Smooth muscle cell (in vitro differentiated cells): ENCODE results near the gene SIPA1L3. TPM values are rescaled to one million over a fixed set of nuclear protein-coding genes. Genes with fewer than 3 reads are reported as not detected.

Source experiments
- DNase-seq: peaks from one replicate; lab custom pipeline; 2025; ENCODE audit not compliant: unreplicated experiment; lab: John Stamatoyannopoulos, UW
- H2AFZ ChIP-seq: fragments of 200-600 bp; sonication (generic); 2 replicates; pipeline ENCODE4 v1.6.0; 2016; ENCODE audit warnings: antibody characterized with exemption, low read depth, mild to moderate bottlenecking
- H3F3A ChIP-seq: fragments of 200-600 bp; sonication (generic); 2 replicates; pipeline ENCODE4 v1.6.0; 2017; ENCODE audit warnings: antibody characterized with exemption, low read depth
- H3K27ac ChIP-seq: fragments of 200-600 bp; sonication (generic); 2 replicates; pipeline ENCODE4 v1.5.1; 2016; ENCODE audit warnings: low read depth, mild to moderate bottlenecking
- H3K27me3 ChIP-seq: fragments of 200-600 bp; sonication (generic); 2 replicates; pipeline ENCODE4 v1.6.1; 2016; ENCODE audit warnings: low read depth, mild to moderate bottlenecking
- H3K36me3 ChIP-seq: fragments of 200-600 bp; sonication (generic); 2 replicates; pipeline ENCODE4 v1.5.1; 2016; ENCODE audit warnings: low read depth
- H3K4me1 ChIP-seq: fragments of 200-600 bp; sonication (generic); 2 replicates; pipeline ENCODE4 v1.5.1; 2016; ENCODE audit warnings: low read depth
- H3K4me2 ChIP-seq: fragments of 200-600 bp; sonication (generic); 2 replicates; pipeline ENCODE4 v1.6.0; 2016; ENCODE audit warnings: mild to moderate bottlenecking
- H3K4me3 ChIP-seq: fragments of 200-600 bp; sonication (generic); 2 replicates; pipeline ENCODE4 v1.5.1; 2016; ENCODE audit warnings: mild to moderate bottlenecking
- H3K79me2 ChIP-seq: fragments of 200-600 bp; sonication (generic); 2 replicates; pipeline ENCODE4 v1.6.0; 2016; ENCODE audit warnings: low read depth, mild to moderate bottlenecking
- H3K9ac ChIP-seq: fragments of 200-600 bp; sonication (generic); 2 replicates; pipeline ENCODE4 v1.6.0; 2016; ENCODE audit warnings: low read depth
- H3K9me3 ChIP-seq: fragments of 200-600 bp; sonication (generic); replicated peaks from 2 replicates; pipeline ENCODE4 v1.5.1; 2016; ENCODE audit warnings: low read depth
- H4K20me1 ChIP-seq: fragments of 200-600 bp; sonication (generic); 2 replicates; pipeline ENCODE4 v1.6.0; 2016; ENCODE audit warnings: low read depth
- WGBS: methylation state at CpG from one replicate; pipeline ENCODE4 v1.1.7; 2016; ENCODE audit warnings: low lambda C conversion rate; 5-methylcytosine and 5-hydroxymethylcytosine counted together
- polyA plus RNA-seq: library from polyadenylated mRNA; unstranded; fragments of >200 nt; fragmentation: Nextera tagmentation; extraction: Ambion mirVana; gene quantifications from 2 replicates; pipeline ENCODE4 v1.2.1, GENCODE V29; 2016
- total RNA-seq: library from RNA; depleted of rRNA; stranded (reverse); fragments of >200 nt; gene quantifications from 2 replicates; pipeline ENCODE4 v1.2.3, GENCODE V29; 2014
- TF ChIP-seq, protein P1 (sequence below): fragments of 200-600 bp; sonication (generic); IDR thresholded peaks from 2 replicates; pipeline ENCODE4 v1.5.1; 2017; ENCODE audit warnings: borderline replicate concordance, mild to moderate bottlenecking, antibody characterized with exemption; ENCODE audit not compliant: insufficient read depth, poor library complexity, severe bottlenecking

Gene SIPA1L3
- total and polyA plus RNA-seq, 2 experiments from 2014 or later: 6.5 to 7.6 TPM

DNA sequence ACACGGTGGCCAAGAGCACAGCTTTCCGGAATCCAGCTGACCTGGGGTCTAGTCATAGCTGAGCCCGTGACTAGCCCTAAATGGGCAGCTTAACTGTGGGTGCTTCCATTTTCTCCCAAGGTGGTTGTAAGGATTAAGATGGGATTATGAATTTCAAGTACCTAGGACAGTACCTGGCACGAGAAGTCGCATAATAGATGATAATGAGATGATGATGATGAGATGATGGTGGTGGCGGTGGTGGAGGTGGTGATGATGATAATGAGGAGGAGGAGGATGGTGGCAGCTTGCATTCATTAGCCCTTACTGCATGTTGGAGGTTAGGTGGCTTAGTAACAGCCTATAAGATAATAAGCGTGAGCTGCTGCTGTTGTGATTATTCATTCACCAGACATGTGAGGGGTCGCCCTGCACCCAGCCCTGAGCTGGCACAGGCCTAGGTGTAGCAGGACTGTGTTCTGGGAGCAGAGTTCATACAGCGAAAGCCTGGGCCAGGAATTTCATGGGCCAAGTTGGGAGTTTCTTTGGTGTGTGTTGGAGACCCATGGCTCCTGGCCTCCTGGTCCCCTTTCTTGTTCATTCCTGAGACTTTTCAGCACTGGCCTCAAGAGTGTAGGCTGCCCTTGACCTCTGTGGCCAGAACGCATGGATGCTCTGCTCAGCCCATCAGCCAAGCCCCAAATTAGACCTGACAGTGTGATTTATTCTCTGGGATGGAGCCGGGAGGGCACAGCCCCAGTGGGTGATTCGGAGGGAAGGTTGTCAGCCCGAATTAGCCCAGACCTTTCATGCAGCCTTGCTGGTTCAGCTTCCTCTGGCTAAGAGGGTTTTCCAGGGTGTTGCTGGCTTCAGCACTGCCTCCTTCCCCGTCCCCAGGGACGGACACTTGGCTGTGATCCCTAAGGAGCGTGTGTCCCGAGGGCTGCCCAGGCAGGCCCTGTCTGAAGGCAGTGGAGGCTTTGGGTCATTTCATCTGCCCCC, 128.8 kb downstream of the SIPA1L3 start:
- TF ChIP-seq, protein P1, sequence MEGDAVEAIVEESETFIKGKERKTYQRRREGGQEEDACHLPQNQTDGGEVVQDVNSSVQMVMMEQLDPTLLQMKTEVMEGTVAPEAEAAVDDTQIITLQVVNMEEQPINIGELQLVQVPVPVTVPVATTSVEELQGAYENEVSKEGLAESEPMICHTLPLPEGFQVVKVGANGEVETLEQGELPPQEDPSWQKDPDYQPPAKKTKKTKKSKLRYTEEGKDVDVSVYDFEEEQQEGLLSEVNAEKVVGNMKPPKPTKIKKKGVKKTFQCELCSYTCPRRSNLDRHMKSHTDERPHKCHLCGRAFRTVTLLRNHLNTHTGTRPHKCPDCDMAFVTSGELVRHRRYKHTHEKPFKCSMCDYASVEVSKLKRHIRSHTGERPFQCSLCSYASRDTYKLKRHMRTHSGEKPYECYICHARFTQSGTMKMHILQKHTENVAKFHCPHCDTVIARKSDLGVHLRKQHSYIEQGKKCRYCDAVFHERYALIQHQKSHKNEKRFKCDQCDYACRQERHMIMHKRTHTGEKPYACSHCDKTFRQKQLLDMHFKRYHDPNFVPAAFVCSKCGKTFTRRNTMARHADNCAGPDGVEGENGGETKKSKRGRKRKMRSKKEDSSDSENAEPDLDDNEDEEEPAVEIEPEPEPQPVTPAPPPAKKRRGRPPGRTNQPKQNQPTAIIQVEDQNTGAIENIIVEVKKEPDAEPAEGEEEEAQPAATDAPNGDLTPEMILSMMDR: no peak
- no peak overlapping the region for H2AFZ ChIP-seq
- no peaks in the 10 kb centered on the region for H3K79me2 ChIP-seq
- no peaks in the 10 kb centered on the region for H3K9me3 ChIP-seq
- no peaks in the 10 kb centered on the region for H3K27me3 ChIP-seq
- no peaks in the 10 kb centered on the region for H3F3A ChIP-seq
- DNase-seq: no peak
- H3K36me3 ChIP-seq: no peaks in the 10 kb centered on the region
- H3K4me1 ChIP-seq: no peaks in the 10 kb centered on the region
- H3K9ac ChIP-seq: no peak overlapping the region
- no peak overlapping the region for H3K27ac ChIP-seq
- 83% methylated on average over 16 of the region's 17 CpGs for WGBS
- H4K20me1 ChIP-seq: peaks cover 11% of the 10 kb centered on the region
- no peak overlapping the region for H3K4me3 ChIP-seq
- H3K4me2 ChIP-seq: no peak overlapping the region

DNA sequence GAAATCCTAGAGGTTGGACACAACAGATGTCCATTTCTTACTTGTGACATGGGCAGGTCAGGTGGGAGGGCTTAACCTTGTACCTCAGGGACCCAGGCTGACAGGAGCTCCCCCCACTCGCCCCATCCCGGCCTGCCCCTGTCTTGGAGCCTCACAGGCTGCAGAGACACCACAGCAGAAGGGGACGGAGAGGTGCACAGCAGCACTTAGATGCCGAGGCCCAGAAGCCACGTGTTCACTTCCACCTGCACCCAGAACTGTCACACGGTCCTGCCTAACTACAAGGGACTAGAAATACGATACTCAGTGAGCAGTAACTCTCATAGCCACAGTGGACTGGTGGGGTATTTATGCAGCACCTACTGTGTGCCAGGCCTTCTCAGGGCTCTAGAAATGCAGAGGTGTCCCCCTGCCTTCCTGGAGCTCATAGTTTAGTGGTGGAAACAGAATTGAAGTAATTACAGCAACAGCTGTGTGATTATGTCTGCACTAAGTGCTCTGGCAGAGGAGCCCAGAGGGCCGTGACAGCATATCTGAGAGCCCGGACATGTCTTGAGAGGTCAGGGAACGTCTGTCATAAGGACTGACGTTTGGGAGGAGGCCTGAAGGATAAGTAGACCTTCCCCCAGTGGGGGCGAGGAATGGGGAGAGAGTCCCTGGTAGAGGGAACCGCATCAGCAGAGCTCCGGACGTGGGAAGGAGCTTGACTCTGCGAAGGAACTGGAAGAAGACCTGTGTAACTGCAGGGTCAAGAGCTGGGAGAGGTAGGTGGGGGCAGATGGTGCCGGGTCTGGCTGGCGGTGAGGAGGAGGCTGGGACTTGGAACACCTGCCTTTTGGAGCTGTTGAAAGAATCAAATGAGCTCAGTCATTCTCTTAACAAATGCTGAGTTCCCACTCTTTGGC, 130.0 kb downstream of the SIPA1L3 start:
- Histone ChIP-seq H3K79me2 (no peaks in the 10 kb centered on the region), H3K4me2 (no peak overlapping the region), H4K20me1 (peaks cover 11% of the 10 kb centered on the region), H3K27me3 (no peaks in the 10 kb centered on the region), H3K36me3 (no peaks in the 10 kb centered on the region), H3K9me3 (peaks cover 4% of the 10 kb centered on the region), H3K4me1 (no peaks in the 10 kb centered on the region), H3K27ac (no peak overlapping the region), H3F3A (no peaks in the 10 kb centered on the region), H3K4me3 (no peak overlapping the region), H3K9ac (no peak overlapping the region), H2AFZ (no peak overlapping the region)
- 66% methylated on average over 18 of the region's 18 CpGs for WGBS
- DNase-seq: no peak
- TF ChIP-seq, protein P1: no peak

DNA sequence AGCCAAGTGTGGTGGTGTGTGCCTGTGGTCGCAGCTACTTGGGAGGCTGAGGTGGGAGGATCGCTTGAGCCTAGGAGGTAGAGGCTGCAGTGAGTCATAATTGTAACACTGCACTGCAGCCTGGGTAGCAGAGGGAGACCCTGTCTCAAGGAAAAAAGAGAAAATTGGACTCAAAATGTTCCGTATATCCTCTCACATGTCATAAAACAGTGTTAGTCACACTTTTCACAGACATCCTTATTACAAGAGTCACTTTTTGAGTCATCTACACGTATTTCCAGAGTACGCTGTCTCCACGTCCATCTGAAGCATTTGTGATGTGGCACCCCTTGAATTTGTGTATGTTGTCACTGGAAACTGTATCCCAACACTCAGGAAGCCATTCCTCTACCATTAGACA, 133.0 kb downstream of the SIPA1L3 start:
- Histone ChIP-seq H3K4me2 (no peak overlapping the region), H3K9ac (no peak overlapping the region), H3K4me3 (no peak overlapping the region), H3K36me3 (no peaks in the 10 kb centered on the region), H3F3A (no peaks in the 10 kb centered on the region), H3K79me2 (no peaks in the 10 kb centered on the region), H4K20me1 (peaks cover 3% of the 10 kb centered on the region), H3K9me3 (peaks cover 7% of the 10 kb centered on the region), H3K4me1 (no peaks in the 10 kb centered on the region), H2AFZ (no peak overlapping the region), H3K27ac (peak overlapping the region; percentile 67), H3K27me3 (no peaks in the 10 kb centered on the region)
- TF ChIP-seq, protein P1: no peak
- no peak for DNase-seq
- 45% methylated on average over 6 of the region's 6 CpGs for WGBS
